Vagina (tissue), 2 donors: Measurements from ENCODE around the gene ROCK2. TPM values are rescaled to one million over a fixed set of nuclear protein-coding genes. Genes with fewer than 3 reads are reported as not detected.

Experiments
- DNase-seq, 2 donors: peaks; one replicate each; pipeline ENCODE4 v3.0.0-alpha.2; 2017; ENCODE audit errors: extremely low spot score in 2 of 2
- H3K27ac ChIP-seq: fragments of 200-600 bp; sonication (generic); one replicate; pipeline ENCODE4 v1.5.1; 2019
- H3K27me3 ChIP-seq: fragments of 200-600 bp; sonication (generic); one replicate; pipeline ENCODE4 v1.5.1; 2019
- H3K36me3 ChIP-seq, 2 donors: fragments of 200-600 bp; sonication (generic); one replicate each; pipeline ENCODE4 v1.5.1; 2017 to 2019
- H3K4me1 ChIP-seq: fragments of 200-600 bp; sonication (generic); one replicate; pipeline ENCODE4 v1.5.1; 2019
- H3K4me3 ChIP-seq, 2 donors: fragments of 200-600 bp; sonication (generic); 1 replicate in 1 of 2; 2 replicates in 1 of 2; pipeline ENCODE4 v1.5.1; 2016 to 2019
- H3K9me3 ChIP-seq: fragments of 200-600 bp; sonication (generic); one replicate; pipeline ENCODE4 v1.5.1; 2019
- POLR2A ChIP-seq, 2 donors: fragments of 450-650 bp; IDR thresholded peaks; one replicate each; pipeline ENCODE4 v1.6.1; 2017; ENCODE audit warnings: antibody characterized with exemption in 2 of 2, mild to moderate bottlenecking in 2 of 2, moderate library complexity in 2 of 2
- POLR2AphosphoS5 ChIP-seq, 2 donors: sonication (generic); formaldehyde crosslinking; IDR thresholded peaks; one replicate each; pipeline ENCODE4 v1.9.0; 2017; ENCODE audit warnings: antibody characterized with exemption in 2 of 2, mild to moderate bottlenecking in 2 of 2, low read depth in 1 of 2; ENCODE audit not compliant: insufficient read depth in 1 of 2
- intact Hi-C: fragments of 100-400 bp; cut with DNase I; formaldehyde crosslinking; loops from one replicate; pipeline ENCODE4 v1.15.1; 2023
- total RNA-seq: library from RNA; depleted of rRNA; stranded (reverse); fragments of >200 nt; gene quantifications from one replicate; pipeline ENCODE4 v1.2.3, GENCODE V29; 2016
- TF ChIP-seq, protein P1 (sequence below), 3 experiments: fragments of 450-650 bp in 2 of 3; fragments of 200-600 bp in 1 of 3; sonication (generic) in 1 of 3; IDR thresholded peaks; one replicate each; pipeline ENCODE4 v1.5.1; 2017 to 2019; ENCODE audit warnings: antibody characterized with exemption in 3 of 3, mild to moderate bottlenecking in 2 of 3, moderate library complexity in 2 of 3

The ROCK2 gene
- total RNA-seq, 1 donor from 2014 or later, result 49.4 TPM

DNA sequence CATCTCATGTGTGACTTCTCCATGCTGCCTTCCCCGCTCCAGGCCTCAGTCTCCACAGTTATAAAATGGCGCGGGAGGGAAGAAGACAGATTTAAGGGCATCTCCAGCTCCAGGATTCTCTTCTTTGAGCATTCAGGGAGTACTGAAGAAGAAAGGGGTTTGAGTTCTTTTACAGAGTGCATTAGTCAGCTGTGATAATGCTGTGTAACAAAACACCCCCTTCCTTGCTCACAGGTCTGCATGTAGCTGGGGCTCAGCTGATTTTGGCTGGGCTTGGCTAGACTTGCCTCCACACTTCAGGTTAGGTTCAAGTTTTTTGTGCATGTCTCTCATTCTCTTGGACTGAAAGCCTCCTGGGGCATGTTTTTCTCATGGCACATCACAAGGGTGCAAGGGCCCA lies 197.2 kb downstream of the ROCK2 start:
- no peaks in the 10 kb centered on the region for H3K4me1 ChIP-seq
- H3K27me3 ChIP-seq, result no peaks in the 10 kb centered on the region
- H3K36me3 ChIP-seq, result no peaks in the 10 kb centered on the region
- no peak overlapping the region for H3K4me3 ChIP-seq
- no peak overlapping the region for H3K27ac ChIP-seq
- DNase-seq, result no peak
- no peaks in the 10 kb centered on the region for H3K9me3 ChIP-seq
- intact Hi-C loops, result no loop called here
- TF ChIP-seq POLR2AphosphoS5 (IDR thresholded peaks at IDR 0.05; ENCODE audit: insufficient read depth in 1 of 2, low read depth in 1 of 2) (no peak), POLR2A (IDR thresholded peaks at IDR 0.05) (no peak)
- TF ChIP-seq, protein P1, sequence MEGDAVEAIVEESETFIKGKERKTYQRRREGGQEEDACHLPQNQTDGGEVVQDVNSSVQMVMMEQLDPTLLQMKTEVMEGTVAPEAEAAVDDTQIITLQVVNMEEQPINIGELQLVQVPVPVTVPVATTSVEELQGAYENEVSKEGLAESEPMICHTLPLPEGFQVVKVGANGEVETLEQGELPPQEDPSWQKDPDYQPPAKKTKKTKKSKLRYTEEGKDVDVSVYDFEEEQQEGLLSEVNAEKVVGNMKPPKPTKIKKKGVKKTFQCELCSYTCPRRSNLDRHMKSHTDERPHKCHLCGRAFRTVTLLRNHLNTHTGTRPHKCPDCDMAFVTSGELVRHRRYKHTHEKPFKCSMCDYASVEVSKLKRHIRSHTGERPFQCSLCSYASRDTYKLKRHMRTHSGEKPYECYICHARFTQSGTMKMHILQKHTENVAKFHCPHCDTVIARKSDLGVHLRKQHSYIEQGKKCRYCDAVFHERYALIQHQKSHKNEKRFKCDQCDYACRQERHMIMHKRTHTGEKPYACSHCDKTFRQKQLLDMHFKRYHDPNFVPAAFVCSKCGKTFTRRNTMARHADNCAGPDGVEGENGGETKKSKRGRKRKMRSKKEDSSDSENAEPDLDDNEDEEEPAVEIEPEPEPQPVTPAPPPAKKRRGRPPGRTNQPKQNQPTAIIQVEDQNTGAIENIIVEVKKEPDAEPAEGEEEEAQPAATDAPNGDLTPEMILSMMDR (IDR thresholded peaks at IDR 0.05), result no peak

DNA sequence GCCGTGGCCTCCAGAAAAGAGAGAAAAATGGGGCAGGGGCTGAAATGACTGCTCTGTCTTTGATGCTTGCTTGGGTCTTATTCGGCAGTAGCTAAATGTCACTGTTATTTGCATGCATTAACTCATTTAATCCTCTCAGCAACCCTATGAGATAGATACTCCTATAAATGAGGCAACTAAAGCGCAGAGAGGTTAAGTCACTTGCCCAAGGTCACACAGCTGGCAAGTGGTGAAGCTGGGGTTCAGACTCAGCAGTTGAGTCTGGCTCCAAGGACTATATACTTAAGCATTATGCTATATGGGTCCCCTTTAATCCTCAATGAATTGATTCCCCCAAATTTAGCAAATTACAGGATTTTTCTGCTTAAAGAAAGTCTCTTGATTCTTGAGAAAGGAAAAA lies 198.4 kb downstream of the ROCK2 start:
- Histone ChIP-seq H3K27ac (no peak overlapping the region), H3K4me1 (no peaks in the 10 kb centered on the region), H3K9me3 (no peaks in the 10 kb centered on the region), H3K4me3 (no peak overlapping the region), H3K36me3 (no peaks in the 10 kb centered on the region), H3K27me3 (no peaks in the 10 kb centered on the region)
- intact Hi-C loops, result no loop called here
- no peak for DNase-seq
- TF ChIP-seq POLR2A (IDR thresholded peaks at IDR 0.05) (no peak), POLR2AphosphoS5 (IDR thresholded peaks at IDR 0.05; ENCODE audit: insufficient read depth in 1 of 2, low read depth in 1 of 2) (no peak)
- TF ChIP-seq, protein P1 (IDR thresholded peaks at IDR 0.05), result no peak

DNA sequence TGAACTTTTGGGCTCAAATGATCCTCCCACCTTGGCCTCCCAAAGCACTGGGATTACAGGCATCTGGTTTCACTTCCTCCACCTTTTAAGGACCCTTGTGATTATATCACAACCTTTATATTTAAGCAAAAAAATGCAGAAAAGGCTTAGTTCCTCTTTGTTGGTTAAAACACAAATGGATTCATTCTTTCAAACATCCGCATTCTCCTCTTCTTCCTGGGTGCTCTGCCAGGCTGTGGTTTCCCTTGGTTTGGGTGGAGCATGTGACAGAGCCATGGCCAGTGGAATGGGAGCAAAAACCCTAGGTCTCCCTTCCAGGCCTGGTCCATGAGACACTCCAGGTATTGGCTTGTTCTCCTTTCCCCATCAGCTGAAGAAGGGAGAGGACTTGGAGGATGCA lies 199.1 kb downstream of the ROCK2 start:
- H3K27me3 ChIP-seq, result no peaks in the 10 kb centered on the region
- TF ChIP-seq POLR2A (IDR thresholded peaks at IDR 0.05) (no peak), POLR2AphosphoS5 (IDR thresholded peaks at IDR 0.05; ENCODE audit: insufficient read depth in 1 of 2, low read depth in 1 of 2) (no peak)
- TF ChIP-seq, protein P1 (IDR thresholded peaks at IDR 0.05), result no peak
- no peaks in the 10 kb centered on the region for H3K9me3 ChIP-seq
- H3K4me1 ChIP-seq, result no peaks in the 10 kb centered on the region
- intact Hi-C loops, result no loop called here
- no peak overlapping the region for H3K27ac ChIP-seq
- no peaks in the 10 kb centered on the region for H3K36me3 ChIP-seq
- no peak overlapping the region for H3K4me3 ChIP-seq
- no peak for DNase-seq

DNA sequence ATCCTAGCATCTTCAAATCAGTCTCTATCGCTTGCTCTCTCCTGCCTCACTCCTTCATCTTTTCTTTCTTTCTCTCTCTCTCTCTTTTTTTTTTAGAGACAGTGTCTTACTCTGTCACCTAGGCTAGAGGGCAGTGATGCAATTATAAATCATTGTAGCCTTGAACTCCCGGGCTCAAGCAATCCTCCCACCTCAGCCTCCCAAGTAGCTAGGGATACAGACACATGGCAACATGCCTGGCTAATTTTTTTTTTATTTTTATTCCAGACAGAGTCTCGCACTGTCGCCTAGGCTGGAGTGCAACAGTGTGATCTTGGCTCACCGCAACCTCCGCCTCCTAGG lies 199.7 kb downstream of the ROCK2 start:
- intact Hi-C loops, result no loop called here
- Histone ChIP-seq H3K4me1 (no peaks in the 10 kb centered on the region), H3K27me3 (no peaks in the 10 kb centered on the region), H3K27ac (no peak overlapping the region), H3K36me3 (no peaks in the 10 kb centered on the region), H3K9me3 (no peaks in the 10 kb centered on the region), H3K4me3 (no peak overlapping the region)
- DNase-seq, result no peak
- TF ChIP-seq, protein P1 (IDR thresholded peaks at IDR 0.05), result no peak
- TF ChIP-seq POLR2AphosphoS5 (IDR thresholded peaks at IDR 0.05; ENCODE audit: insufficient read depth in 1 of 2, low read depth in 1 of 2) (no peak), POLR2A (IDR thresholded peaks at IDR 0.05) (no peak)

DNA sequence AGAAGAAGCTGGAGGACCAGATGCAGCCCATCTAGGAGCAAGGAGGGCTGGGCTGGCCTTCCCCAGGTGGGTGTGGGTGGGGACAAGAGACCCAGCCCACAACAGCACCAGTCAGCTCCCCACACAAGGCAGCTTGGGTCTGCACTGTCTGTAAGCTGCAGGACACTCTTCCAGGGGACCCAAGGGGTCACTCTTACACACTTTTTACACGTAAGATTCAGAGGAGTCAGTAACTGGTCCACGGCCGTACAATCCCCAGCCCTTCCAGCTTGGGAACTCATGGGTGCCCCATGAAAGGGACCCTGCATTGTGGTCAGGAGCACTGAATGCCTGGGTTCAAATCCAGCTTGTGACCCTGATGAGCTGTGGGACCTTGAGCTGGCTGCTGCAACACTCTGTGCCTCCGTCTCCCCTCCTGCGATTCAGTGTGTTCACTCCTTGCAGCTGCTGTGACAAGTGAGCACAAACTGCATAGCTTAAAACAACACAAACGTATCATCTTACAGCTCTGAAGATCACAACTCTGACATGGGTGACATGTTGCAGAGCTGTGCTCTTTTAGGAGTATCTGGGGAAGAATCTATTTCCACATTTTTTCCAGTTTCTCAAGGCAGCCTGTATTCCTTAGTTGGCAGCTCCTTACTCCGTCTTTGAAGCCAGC lies 200.2 kb downstream of the ROCK2 start:
- Histone ChIP-seq H3K36me3 (no peaks in the 10 kb centered on the region), H3K9me3 (no peaks in the 10 kb centered on the region), H3K27ac (no peak overlapping the region), H3K27me3 (no peaks in the 10 kb centered on the region), H3K4me1 (no peaks in the 10 kb centered on the region), H3K4me3 (no peak overlapping the region)
- DNase-seq, result no peak
- intact Hi-C loops, result no loop called here
- TF ChIP-seq POLR2A (IDR thresholded peaks at IDR 0.05) (no peak), POLR2AphosphoS5 (IDR thresholded peaks at IDR 0.05; ENCODE audit: insufficient read depth in 1 of 2, low read depth in 1 of 2) (no peak)
- TF ChIP-seq, protein P1 (IDR thresholded peaks at IDR 0.05), result no peak
